ENCODE results near the gene KLK12.

GRCh38 chr19:50998686-50999085 is 36.1 kb downstream of the KLK12 start:
- TF ChIP-seq YY1 (IDR thresholded peaks at IDR 0.05; ENCODE audit: insufficient read depth, insufficient read length) (no peak), SUZ12 (IDR thresholded peaks at IDR 0.05; ENCODE audit: extremely low read depth, insufficient read depth, insufficient read length) (no peak), ZNF274 (IDR thresholded peaks at IDR 0.05; ENCODE audit: low read depth, low read length) (no peak)

All from NT2/D1 (cell line).